GM12878 (cell line): ENCODE results near the gene PLA2G5. TPM values are rescaled to one million over a fixed set of nuclear protein-coding genes. Genes with fewer than 3 reads are reported as not detected.

Experiments used
- ASH2L ChIP-seq: fragments of 300-600, 200-600 bp; sonication (generic); IDR thresholded peaks from 2 replicates; pipeline ENCODE4 v1.6.1; 2017; ENCODE audit warnings: low read depth, mild to moderate bottlenecking, borderline replicate concordance
- CREB1 ChIP-seq: IDR thresholded peaks from 2 replicates; pipeline ENCODE4 v1.6.1; 2012; ENCODE audit warnings: low read depth, mild to moderate bottlenecking, inconsistent platforms
- DPF2 ChIP-seq: fragments of 450-650 bp; IDR thresholded peaks from 2 replicates; pipeline ENCODE4 v1.6.1; 2017; ENCODE audit warnings: mild to moderate bottlenecking
- E2F4 ChIP-seq: IDR thresholded peaks from 2 replicates; pipeline ENCODE4 v1.6.1; 2012; ENCODE audit warnings: low read depth, low read length, improper control_type of control experiment
- HDGF ChIP-seq: fragments of 450-650 bp; IDR thresholded peaks from 2 replicates; pipeline ENCODE4 v1.6.1; 2016; ENCODE audit warnings: antibody characterized with exemption
- MXI1 ChIP-seq: fragments of 150-350 bp; IDR thresholded peaks from 2 replicates; pipeline ENCODE4 v1.6.1; 2011; ENCODE audit warnings: low read depth, mild to moderate bottlenecking, inconsistent platforms, low read length, improper control_type of control experiment
- NFXL1 ChIP-seq: fragments of 450-650 bp; IDR thresholded peaks from 2 replicates; pipeline ENCODE4 v1.6.1; 2017; ENCODE audit warnings: antibody characterized with exemption, mild to moderate bottlenecking, borderline replicate concordance
- NR2C1 ChIP-seq: fragments of 450-650 bp; IDR thresholded peaks from 2 replicates; pipeline ENCODE4 v1.6.1; 2017; ENCODE audit warnings: antibody characterized with exemption, mild to moderate bottlenecking, moderate library complexity
- NR2F1 ChIP-seq: fragments of 450-650 bp; conservative IDR thresholded peaks from 2 replicates; pipeline ENCODE4 v1.6.1; 2017; ENCODE audit warnings: mild to moderate bottlenecking
- NRF1 ChIP-seq: conservative IDR thresholded peaks from 2 replicates; pipeline ENCODE4 v1.6.1; 2011; ENCODE audit warnings: mild to moderate bottlenecking, low read depth, low read length, improper control_type of control experiment
- PAX8 ChIP-seq: fragments of 450-650 bp; IDR thresholded peaks from 2 replicates; pipeline ENCODE4 v1.6.1; 2017; ENCODE audit warnings: mild to moderate bottlenecking, moderate library complexity
- PBX3 ChIP-seq: IDR thresholded peaks from 2 replicates; pipeline ENCODE4 v1.6.1; 2011; ENCODE audit warnings: mild to moderate bottlenecking, low read depth, low read length, moderate library complexity; ENCODE audit not compliant: insufficient replicate concordance
- PML ChIP-seq: IDR thresholded peaks from 2 replicates; pipeline ENCODE4 v1.6.1; 2012; ENCODE audit warnings: low read length, inconsistent platforms
- POLR2AphosphoS2 ChIP-seq: IDR thresholded peaks from 2 replicates; pipeline ENCODE4 v1.6.1; 2011; ENCODE audit warnings: low read depth, mild to moderate bottlenecking, low read length, improper control_type of control experiment, moderate library complexity
- POLR2AphosphoS5 ChIP-seq: IDR thresholded peaks from 2 replicates; pipeline ENCODE4 v1.6.1; 2011; ENCODE audit warnings: mild to moderate bottlenecking, low read length, inconsistent platforms
- RCOR1 ChIP-seq: conservative IDR thresholded peaks from 2 replicates; pipeline ENCODE4 v1.6.1; 2012; ENCODE audit warnings: low read depth, low read length, improper control_type of control experiment
- RFX5 ChIP-seq: IDR thresholded peaks from 2 replicates; pipeline ENCODE4 v1.6.1; 2011; ENCODE audit warnings: low read depth, low read length, improper control_type of control experiment
- SMAD1 ChIP-seq: fragments of 450-650 bp; IDR thresholded peaks from 2 replicates; pipeline ENCODE4 v1.6.1; 2018; ENCODE audit warnings: mild to moderate bottlenecking, low read depth; ENCODE audit not compliant: partially characterized antibody
- SMARCA5 ChIP-seq: fragments of 450-650 bp; IDR thresholded peaks from 2 replicates; pipeline ENCODE4 v1.6.1; 2017; ENCODE audit warnings: mild to moderate bottlenecking
- SREBF2 ChIP-seq: IDR thresholded peaks from 2 replicates; pipeline ENCODE4 v1.6.1; 2012; ENCODE audit warnings: mild to moderate bottlenecking, low read length
- USF1 ChIP-seq: IDR thresholded peaks from 2 replicates; pipeline ENCODE4 v1.6.1; 2011; ENCODE audit warnings: borderline replicate concordance, low read depth, mild to moderate bottlenecking, moderate library complexity, mixed read lengths, low read length; ENCODE audit not compliant: insufficient read depth; ENCODE audit errors: extremely low read length
- YY1 ChIP-seq: IDR thresholded peaks from 2 replicates; pipeline ENCODE4 v1.6.1; 2011; ENCODE audit warnings: low read depth, mild to moderate bottlenecking, low read length
- ZBTB4 ChIP-seq: fragments of 450-650 bp; formaldehyde crosslinking; IDR thresholded peaks from 2 replicates; pipeline ENCODE4 v1.4.0; 2022; ENCODE audit warnings: mild to moderate bottlenecking, moderate library complexity
- ZNF217 ChIP-seq: fragments of 450-650 bp; IDR thresholded peaks from 2 replicates; pipeline ENCODE4 v1.6.1; 2017; ENCODE audit warnings: antibody characterized with exemption, mild to moderate bottlenecking
- ZZZ3 ChIP-seq: IDR thresholded peaks from 2 replicates; pipeline ENCODE4 v1.6.1; 2011; ENCODE audit warnings: low read depth; ENCODE audit not compliant: control insufficient read depth, insufficient read length
- polyA plus RNA-seq, 11 experiments: library from polyadenylated mRNA; depleted of rRNA in 4 of 11; unstranded in 6 of 11; stranded (reverse) in 5 of 11; fragments of >200 nt; fragmentation: Nextera tagmentation in 4 of 11; fragmentation: Illumina TruSeq in 1 of 11; extraction: Ambion mirVana in 4 of 11; extraction: Trizol in 1 of 11; gene quantifications; 1 replicate in 1 of 11; 2 replicates in 10 of 11; pipeline versions ENCODE4 v1.2.1 to v1.2.3, GENCODE V29; 2011 to 2016; ENCODE audit warnings: inconsistent platforms in 2 of 11, missing spikeins in 2 of 11, low read depth in 1 of 11
- total RNA-seq, 4 experiments: library from RNA; depleted of rRNA in 3 of 4; stranded (reverse); fragments of >200 nt in 3 of 4; fragmentation: Illumina TruSeq in 1 of 4; extraction: Trizol in 1 of 4; gene quantifications; 2 replicates each; pipeline versions ENCODE4 v1.2.1 to v1.2.3, GENCODE V29; 2013 to 2021

PLA2G5 gene
- total and polyA plus RNA-seq, 10 of the 15 experiments (the other 5 are each of a cell fraction or from before 2014, with no cell fraction given) = 0.10 to 0.19 (median 0.17) TPM; not detected in 7

- no peak for TF ChIP-seq MXI1
- TF ChIP-seq ZBTB4 = no peak
- no peak for TF ChIP-seq SREBF2
- no peak for TF ChIP-seq PML
- TF ChIP-seq NR2F1 = no peak
- TF ChIP-seq NFXL1 = no peak
- TF ChIP-seq RCOR1 = no peak
- no peak for TF ChIP-seq NR2C1
- TF ChIP-seq ASH2L = no peak
- peak; percentile 86 for TF ChIP-seq SMARCA5
- no peak for TF ChIP-seq PBX3
- no peak for TF ChIP-seq HDGF
- TF ChIP-seq E2F4 = no peak
- no peak for TF ChIP-seq POLR2AphosphoS5
- TF ChIP-seq NRF1 = no peak
- no peak for TF ChIP-seq USF1
- TF ChIP-seq POLR2AphosphoS2 = no peak
- TF ChIP-seq PAX8 = no peak
- TF ChIP-seq CREB1 = no peak
- TF ChIP-seq ZZZ3 = no peak
- TF ChIP-seq DPF2 = peak; percentile 47; the same call in 1 of the 2 replicates
- TF ChIP-seq RFX5 = no peak
- no peak for TF ChIP-seq SMAD1
- TF ChIP-seq ZNF217 = peak; percentile 75; the same call in 1 of the 2 replicates
- no peak for TF ChIP-seq YY1
These were observed 54.6 kb downstream of the PLA2G5 start (continued) for GRCh38 chr1:20124456-20125057.
